GM23248 (cell line): Measurements from ENCODE around the gene CLEC19A.

Experiments
- EZH2 ChIP-seq: fragments of 200-600 bp; sonication (generic); IDR thresholded peaks from 2 replicates; pipeline ENCODE4 v1.6.1; 2018; ENCODE audit warnings: antibody characterized with exemption, mild to moderate bottlenecking; ENCODE audit not compliant: insufficient read depth, poor library complexity, severe bottlenecking
- EZH2phosphoT487 ChIP-seq: fragments of 200-600 bp; sonication (generic); IDR thresholded peaks from 2 replicates; pipeline ENCODE4 v1.6.1; 2018; ENCODE audit warnings: antibody characterized with exemption, moderate library complexity, mild to moderate bottlenecking, low read depth; ENCODE audit not compliant: insufficient read depth

DNA sequence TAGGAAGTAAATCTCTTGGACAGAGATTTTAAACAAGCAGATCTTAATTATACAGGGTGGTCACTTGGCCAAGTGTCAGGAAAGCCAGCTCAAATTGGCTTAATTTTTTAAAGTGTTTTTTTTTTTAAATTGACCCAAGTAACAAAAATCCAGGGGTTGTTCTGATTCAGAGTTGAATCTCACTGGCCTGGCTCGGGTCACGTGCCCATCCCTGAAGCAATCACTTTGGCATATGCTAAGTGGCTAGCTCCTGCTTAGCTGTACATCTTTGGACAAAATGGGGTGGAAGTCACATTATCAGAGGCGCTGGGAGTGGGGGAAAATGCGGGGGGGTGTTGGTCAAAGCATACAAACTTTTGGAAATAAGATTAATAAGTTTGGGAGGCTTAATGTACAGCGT lies 23.6 kb downstream of the CLEC19A start:
- TF ChIP-seq EZH2phosphoT487 (no peak), EZH2 (no peak)
